H1 (cell line): Measurements from ENCODE around the gene TRABD2B. TPM values are rescaled to one million over a fixed set of nuclear protein-coding genes. Genes with fewer than 3 reads are reported as not detected.

ENCODE experiments used
- CTCF ChIA-PET: fragments of 300-600 bp; sonication (Branson Sonifier 250); formaldehyde crosslinking; loops from one replicate; lab custom pipeline; 2021; ENCODE audit not compliant: partially characterized antibody; lab: Charles Lee
- POLR2A ChIA-PET: fragments of 300-600 bp; sonication (Branson Sonifier 250); formaldehyde crosslinking; loops from one replicate; lab custom pipeline; 2021; ENCODE audit warnings: inconsistent platforms; ENCODE audit not compliant: partially characterized antibody; lab: Charles Lee
- DNase-seq, 2 experiments: peaks; one replicate each; pipeline versions ENCODE4 v3.0.0 to v3.0.0-alpha.2; 2010 to 2022; ENCODE audit warnings: low spot score in 2 of 2, low read depth in 1 of 2, mixed read lengths in 1 of 2
- FAIRE-seq: peaks from 2 replicates; lab custom pipeline; 2011; peaks lifted over from hg19 to GRCh38; lab: Jason Lieb, UNC
- H2AFZ ChIP-seq: 2 replicates; pipeline ENCODE4 v1.8.1; 2012; ENCODE audit warnings: low read length, inconsistent platforms
- H2AK5ac ChIP-seq: 2 replicates; pipeline ENCODE4 v1.6.1; 2013; ENCODE audit warnings: low read depth, low read length
- H2BK120ac ChIP-seq: replicated peaks from 2 replicates; pipeline ENCODE3; 2013; ENCODE audit warnings: low read depth, low read length, inconsistent platforms
- H2BK12ac ChIP-seq: 2 replicates; pipeline ENCODE4 v1.6.1; 2013; ENCODE audit warnings: low read depth, low read length
- H2BK15ac ChIP-seq: 2 replicates; pipeline ENCODE4 v1.6.1; 2013; ENCODE audit warnings: low read length
- H2BK20ac ChIP-seq: 2 replicates; pipeline ENCODE4 v1.6.1; 2013; ENCODE audit warnings: low read length
- H2BK5ac ChIP-seq: 2 replicates; pipeline ENCODE4 v1.6.1; 2013; ENCODE audit warnings: low read depth, low read length
- H3K14ac ChIP-seq: 2 replicates; pipeline ENCODE4 v1.6.1; 2013; ENCODE audit warnings: inconsistent platforms; ENCODE audit not compliant: insufficient read length
- H3K18ac ChIP-seq: 2 replicates; pipeline ENCODE4 v1.6.1; 2013; ENCODE audit warnings: low read length; ENCODE audit errors: extremely low read depth
- H3K23ac ChIP-seq: 2 replicates; pipeline ENCODE4 v1.6.1; 2013; ENCODE audit warnings: inconsistent platforms; ENCODE audit not compliant: insufficient read length
- H3K23me2 ChIP-seq: 2 replicates; pipeline ENCODE4 v1.6.1; 2013; ENCODE audit warnings: low read depth, low read length
- H3K27ac ChIP-seq: 2 replicates; pipeline ENCODE4 v1.6.1; 2011; ENCODE audit warnings: low read depth, low read length, inconsistent platforms
- H3K27me3 ChIP-seq, 4 experiments: replicated peaks in 1 of 4; 1 replicate in 1 of 4; 2 replicates in 3 of 4; pipeline versions ENCODE4 v1.6.1 to v1.8.1; 2011 to 2013; ENCODE audit warnings: low read length in 3 of 4, mild to moderate bottlenecking in 3 of 4, inconsistent platforms in 2 of 4, mixed read lengths in 2 of 4, moderate library complexity in 1 of 4; ENCODE audit not compliant: control insufficient read depth in 3 of 4, insufficient read depth in 3 of 4; ENCODE audit errors: extremely low read depth in 1 of 4
- H3K36me3 ChIP-seq, 4 experiments: 2 replicates each; pipeline versions ENCODE4 v1.6.1 to v1.8.1; 2011 to 2013; ENCODE audit warnings: mild to moderate bottlenecking in 4 of 4, low read length in 3 of 4, moderate library complexity in 2 of 4, control low read depth in 1 of 4, inconsistent platforms in 1 of 4; ENCODE audit not compliant: insufficient read depth in 4 of 4, control insufficient read depth in 2 of 4
- H3K4ac ChIP-seq: replicated peaks from 2 replicates; pipeline ENCODE3; 2013; ENCODE audit warnings: low read length, low read depth, mixed read lengths, inconsistent platforms; ENCODE audit not compliant: insufficient read length
- H3K4me1 ChIP-seq, 4 experiments: replicated peaks in 1 of 4; 1 replicate in 1 of 4; 2 replicates in 3 of 4; pipeline versions ENCODE4 v1.6.1 to v1.8.1; 2011 to 2013; ENCODE audit warnings: low read length in 3 of 4, inconsistent platforms in 2 of 4, mixed read lengths in 1 of 4; ENCODE audit not compliant: insufficient read depth in 4 of 4, control insufficient read depth in 3 of 4
- H3K4me2 ChIP-seq, 2 experiments: 2 replicates each; pipeline versions ENCODE4 v1.6.1 to v1.8.1; 2011 to 2013; ENCODE audit warnings: low read depth in 2 of 2, low read length in 2 of 2, control low read depth in 1 of 2, inconsistent platforms in 1 of 2, mild to moderate bottlenecking in 1 of 2; ENCODE audit not compliant: insufficient read depth in 1 of 2
- H3K4me3 ChIP-seq, 4 experiments: fragments of 200-600, 300-600 bp in 1 of 4; sonication (generic), shearing (Covaris generic), sonication (Bioruptor Twin) in 1 of 4; 2 replicates each; pipeline versions ENCODE4 v1.5.1 to v1.8.1; 2011 to 2016; ENCODE audit warnings: low read length in 4 of 4, low read depth in 3 of 4, control low read depth in 2 of 4, inconsistent platforms in 2 of 4, mild to moderate bottlenecking in 2 of 4, mixed read lengths in 1 of 4, moderate library complexity in 1 of 4; ENCODE audit not compliant: insufficient read depth in 2 of 4; ENCODE audit errors: extremely low read depth in 1 of 4
- H3K56ac ChIP-seq: replicated peaks from 2 replicates; pipeline ENCODE3; 2013; ENCODE audit warnings: low read depth, mild to moderate bottlenecking, mixed read lengths, low read length, inconsistent platforms; ENCODE audit not compliant: insufficient read length
- H3K79me1 ChIP-seq: 2 replicates; pipeline ENCODE4 v1.6.1; 2013; ENCODE audit warnings: low read depth, low read length, control low read depth
- H3K79me2 ChIP-seq, 2 experiments: 2 replicates each; pipeline versions ENCODE4 v1.6.1 to v1.8.1; 2012 to 2013; ENCODE audit warnings: low read length in 2 of 2, mild to moderate bottlenecking in 2 of 2, inconsistent platforms in 1 of 2; ENCODE audit not compliant: insufficient read depth in 2 of 2, control insufficient read depth in 1 of 2
- H3K9ac ChIP-seq, 4 experiments: replicated peaks in 1 of 4; 1 replicate in 1 of 4; 2 replicates in 3 of 4; pipeline versions ENCODE4 v1.6.1 to v1.8.1; 2011 to 2013; ENCODE audit warnings: low read depth in 3 of 4, low read length in 3 of 4, control low read depth in 2 of 4, mild to moderate bottlenecking in 2 of 4, moderate library complexity in 2 of 4, inconsistent platforms in 1 of 4; ENCODE audit errors: extremely low read depth in 1 of 4
- H3K9me3 ChIP-seq, 2 experiments: 2 replicates each; pipeline versions ENCODE4 v1.6.1 to v1.8.1; 2012 to 2013; ENCODE audit warnings: mild to moderate bottlenecking in 2 of 2, moderate library complexity in 2 of 2, control low read depth in 1 of 2, inconsistent platforms in 1 of 2, low read depth in 1 of 2, low read length in 1 of 2, mixed read lengths in 1 of 2; ENCODE audit not compliant: insufficient read depth in 2 of 2
- H4K20me1 ChIP-seq, 2 experiments: replicated peaks in 1 of 2; 2 replicates each; pipeline versions ENCODE3 to v1.8.1; 2011 to 2013; ENCODE audit warnings: inconsistent platforms in 2 of 2, low read length in 2 of 2, mild to moderate bottlenecking in 1 of 2; ENCODE audit not compliant: insufficient read depth in 2 of 2, control insufficient read depth in 1 of 2
- H4K5ac ChIP-seq: 2 replicates; pipeline ENCODE4 v1.6.1; 2013; ENCODE audit warnings: low read length, low read depth, mixed read lengths, inconsistent platforms; ENCODE audit not compliant: insufficient read length
- H4K8ac ChIP-seq: 2 replicates; pipeline ENCODE4 v1.8.0; 2013; ENCODE audit warnings: mild to moderate bottlenecking, moderate library complexity, low read length, inconsistent platforms; ENCODE audit not compliant: insufficient read depth; ENCODE audit errors: extremely low read depth
- H4K91ac ChIP-seq: replicated peaks from 2 replicates; pipeline ENCODE3; 2013; ENCODE audit warnings: low read length, mixed read lengths, inconsistent platforms; ENCODE audit not compliant: insufficient read length
- GTF2F1 ChIP-seq: IDR thresholded peaks from 2 replicates; pipeline ENCODE4 v1.6.1; 2012; ENCODE audit warnings: low read depth, low read length, improper control_type of control experiment, borderline replicate concordance
- NANOG ChIP-seq: IDR thresholded peaks from 2 replicates; pipeline ENCODE4 v1.6.1; 2011; ENCODE audit warnings: low read length, low read depth, mild to moderate bottlenecking, inconsistent platforms; ENCODE audit not compliant: insufficient read depth, poor library complexity, severe bottlenecking
- WGBS, 2 experiments: shearing (Covaris generic) in 1 of 2; methylation state at CpG; one replicate each; pipeline versions ENCODE4 v1.1.6 to v1.1.7; 2013 to 2015; ENCODE audit warnings: low lambda C conversion rate in 2 of 2, mixed read lengths in 2 of 2, inconsistent platforms in 1 of 2, low coverage in 1 of 2, missing lambda C conversion rate in 1 of 2; ENCODE audit not compliant: insufficient replicate concordance in 2 of 2, insufficient coverage in 1 of 2, insufficient read length in 1 of 2; ENCODE audit errors: extremely low coverage in 1 of 2, missing lambda C conversion rate in 1 of 2; 5-methylcytosine and 5-hydroxymethylcytosine counted together
- polyA plus RNA-seq, 7 experiments: library from polyadenylated mRNA; depleted of rRNA in 3 of 7; stranded (reverse) in 5 of 7; unstranded in 2 of 7; fragments of >200 nt in 5 of 7; fragments of 200-250 nt in 2 of 7; gene quantifications; 1 replicate in 5 of 7; 2 replicates in 1 of 7; 4 replicates in 1 of 7; pipeline versions ENCODE4 v1.2.1 to v1.2.3, GENCODE V29; 2011 to 2013; ENCODE audit warnings: missing spikeins in 2 of 7, mixed read lengths in 2 of 7
- total RNA-seq: library from RNA; stranded (reverse); fragmentation: NEBNext Ultra II Directional; extraction: Animal tissue kit (Norgen Biotek cat#: 25700); gene quantifications from 2 replicates; pipeline ENCODE4 v1.2.1, GENCODE V29; 2021

Gene TRABD2B
- total and polyA plus RNA-seq, 2 of the 8 experiments (the other 6 are each of a cell fraction or from before 2014, with no cell fraction given), result 0.95 to 3.4 TPM

DNA sequence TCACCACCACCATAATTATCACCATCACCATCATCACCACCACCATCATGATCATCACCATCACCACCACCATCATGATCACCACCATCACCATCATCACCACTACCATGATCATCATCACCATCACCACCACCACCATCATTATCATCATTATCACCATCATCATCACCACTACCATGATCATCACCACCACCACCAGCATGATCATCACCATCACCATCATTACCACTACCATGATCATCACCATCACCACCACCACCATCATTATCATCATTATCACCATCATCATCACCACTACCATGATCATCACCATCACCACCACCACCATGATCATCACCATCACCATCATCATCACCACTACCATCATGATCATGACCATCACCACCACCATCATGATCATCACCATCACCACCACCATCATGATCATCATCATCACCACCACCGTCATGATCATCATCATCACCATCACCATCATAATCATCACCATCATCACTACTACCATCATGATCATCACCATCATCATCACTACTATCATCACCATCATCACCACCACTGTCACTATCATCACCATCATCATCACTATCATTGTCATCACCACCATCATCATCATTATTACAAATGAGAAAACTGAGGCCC is 60.2 kb downstream of the TRABD2B start:
- Histone ChIP-seq H4K8ac (no peak overlapping the region), H4K20me1 (peaks cover 0 to 5% of the 10 kb centered on the region in 2 experiments), H4K5ac (no peak overlapping the region), H4K91ac (no peak overlapping the region), H3K9me3 (no peaks in the 10 kb centered on the region), H3K79me1 (no peaks in the 10 kb centered on the region), H3K23ac (no peak overlapping the region), H3K4me3 (no peak overlapping the region), H3K27me3 (no peaks in the 10 kb centered on the region; a peak in 3 of 7 replicates), H2BK20ac (no peak overlapping the region), H3K27ac (no peak overlapping the region), H3K9ac (no peak overlapping the region), H3K56ac (no peak overlapping the region), H2BK12ac (peak overlapping the region; percentile 6; the same call in 1 of the 2 replicates), H2AK5ac (peak overlapping the region; percentile 45; the same call in 1 of the 2 replicates), H3K18ac (no peak overlapping the region), H3K4ac (no peak overlapping the region), H3K36me3 (no peaks in the 10 kb centered on the region), H3K4me2 (no peak overlapping the region), H3K4me1 (peaks cover 0 to 3% (median 0%) of the 10 kb centered on the region in 4 experiments; a peak in 1 of 7 replicates), H2BK120ac (no peak overlapping the region), H3K79me2 (no peaks in the 10 kb centered on the region), H2BK5ac (no peak overlapping the region), H3K14ac (no peak overlapping the region), H3K23me2 (peaks cover 7% of the 10 kb centered on the region; the same call in 1 of the 2 replicates), H2AFZ (no peak overlapping the region), H2BK15ac (no peak overlapping the region)
- FAIRE-seq (no peak), DNase-seq (no peak)
- ChIA-PET POLR2A (no interaction called here), CTCF (interaction anchor here (0.6 to 1.2 kb wide), 2 partner anchors 36 to 80 kb away, joined by 3 to 4 read pairs; no protein-coding TSS in a partner anchor)
- WGBS, 2 experiments, result 88% methylated on average over 1 of the region's 1 CpG; no CpG with 5 or more reads in 1 of the 2 experiments
- TF ChIP-seq NANOG (no peak), GTF2F1 (no peak)
